NCI-H146 treated with DMSO at 0.1 percent for 48 hours (cell line): ENCODE data around the gene CD200R1L.
"Not testable (repeated sequence)": the region's sequence is repeated elsewhere in the genome, so short reads cannot be mapped to it uniquely, and the experiment has no call there.

Experiments used
- DNase-seq: peaks from one replicate; lab custom pipeline; 2025; ENCODE audit not compliant: unreplicated experiment; lab: John Stamatoyannopoulos, UW

CD200R1L gene

GRCh38 chr3:112846764-112847163 lies at the start of gene CD200R1L:
Gene CD200R1L, minus strand, starts transcription at chr3:112846864. Its CDS starts 17,497 bp downstream, at chr3:112829367.
- DNase-seq: no peak

GRCh38 chr3:112894258-112894657 lies 47.6 kb upstream of the CD200R1L start:
- no peak for DNase-seq

GRCh38 chr3:112889357-112889756 lies 42.7 kb upstream of the CD200R1L start:
- DNase-seq: no peak

GRCh38 chr3:112888381-112889085 lies 41.9 kb upstream of the CD200R1L start:
- DNase-seq: no peak

- DNase-seq: no peak
Observed at GRCh38 chr3:112884678-112885290, 38.1 kb upstream of the CD200R1L start.

- DNase-seq: no peak
Observed at GRCh38 chr3:112881891-112882290, 35.2 kb upstream of the CD200R1L start.

- no peak for DNase-seq
Observed at GRCh38 chr3:112875561-112875960, 28.9 kb upstream of the CD200R1L start.

GRCh38 chr3:112874725-112875124 lies 28.1 kb upstream of the CD200R1L start:
- no peak for DNase-seq

GRCh38 chr3:112873632-112874031 lies 27.0 kb upstream of the CD200R1L start:
- DNase-seq: no peak

- DNase-seq: no peak
Observed at GRCh38 chr3:112871735-112872134, 25.1 kb upstream of the CD200R1L start.

- DNase-seq: no peak
Observed at GRCh38 chr3:112865757-112866156, 19.1 kb upstream of the CD200R1L start.

- DNase-seq: no peak
Observed at GRCh38 chr3:112860898-112861297, 14.2 kb upstream of the CD200R1L start.

GRCh38 chr3:112858410-112859069 lies 11.9 kb upstream of the CD200R1L start:
- no peak for DNase-seq

- no peak for DNase-seq
Observed at GRCh38 chr3:112857526-112857925, 10.9 kb upstream of the CD200R1L start.

GRCh38 chr3:112856537-112856936 lies 9.9 kb upstream of the CD200R1L start:
- no peak for DNase-seq

- no peak for DNase-seq
Observed at GRCh38 chr3:112855883-112856282, 9.2 kb upstream of the CD200R1L start.

GRCh38 chr3:112855074-112855473 lies 8.4 kb upstream of the CD200R1L start:
- DNase-seq: not testable (repeated sequence)

- no peak for DNase-seq
Observed at GRCh38 chr3:112848196-112848595, 1.5 kb upstream of the CD200R1L start.

GRCh38 chr3:112847692-112848091 lies 1.0 kb upstream of the CD200R1L start:
- DNase-seq: no peak

GRCh38 chr3:112845772-112846171 lies 892 bp downstream of the CD200R1L start:
- DNase-seq: no peak

- no peak for DNase-seq
Observed at GRCh38 chr3:112829046-112829445, 17.6 kb downstream of the CD200R1L start.
